GM12872 (cell line): ENCODE measurements around the gene HUS1.

ENCODE experiments used
- TF ChIP-seq, protein P1 (sequence below): IDR thresholded peaks from 3 replicates; pipeline ENCODE4 v1.5.1; 2011; ENCODE audit warnings: low read depth, mild to moderate bottlenecking, low read length, moderate library complexity; ENCODE audit not compliant: insufficient read depth

The HUS1 gene

DNA sequence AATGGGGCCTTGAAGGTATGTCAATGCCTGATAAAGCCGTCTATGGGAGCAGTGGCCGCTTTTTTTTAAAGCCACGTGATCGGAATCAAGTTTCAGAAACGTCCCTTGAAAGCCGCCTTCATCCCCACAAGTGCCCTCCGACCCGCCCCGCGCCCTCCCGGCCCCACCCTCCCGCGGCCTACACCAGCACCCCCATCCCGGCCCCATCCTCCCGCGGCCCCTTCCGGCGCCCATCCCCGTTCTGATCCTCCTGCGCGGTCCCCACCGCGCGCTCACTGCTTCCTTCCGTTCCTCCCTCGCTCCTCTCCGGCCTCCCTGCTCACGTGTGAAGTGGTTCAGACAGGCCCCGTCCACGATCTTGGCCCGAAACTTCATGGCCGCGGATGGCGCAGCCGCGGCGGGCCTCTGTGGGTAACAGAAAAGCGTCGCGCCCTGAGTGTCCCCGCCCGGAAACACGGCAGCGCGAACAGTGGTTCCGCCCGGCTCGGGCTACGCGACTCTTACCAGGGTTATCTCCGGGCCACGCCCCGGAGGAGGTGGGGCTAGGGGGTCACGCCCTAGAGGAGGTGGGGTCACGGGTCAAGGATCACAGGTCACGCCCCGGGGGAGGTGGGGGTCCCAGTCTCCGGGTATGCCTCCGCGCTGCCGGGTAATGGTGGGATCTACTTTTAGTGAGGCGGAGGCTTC is at the start of gene HUS1:
Gene HUS1 (minus strand): TSS at position 471 of the 687 bp plus-strand sequence. CDS start 96 bp downstream, at position 375.
- TF ChIP-seq, protein P1, sequence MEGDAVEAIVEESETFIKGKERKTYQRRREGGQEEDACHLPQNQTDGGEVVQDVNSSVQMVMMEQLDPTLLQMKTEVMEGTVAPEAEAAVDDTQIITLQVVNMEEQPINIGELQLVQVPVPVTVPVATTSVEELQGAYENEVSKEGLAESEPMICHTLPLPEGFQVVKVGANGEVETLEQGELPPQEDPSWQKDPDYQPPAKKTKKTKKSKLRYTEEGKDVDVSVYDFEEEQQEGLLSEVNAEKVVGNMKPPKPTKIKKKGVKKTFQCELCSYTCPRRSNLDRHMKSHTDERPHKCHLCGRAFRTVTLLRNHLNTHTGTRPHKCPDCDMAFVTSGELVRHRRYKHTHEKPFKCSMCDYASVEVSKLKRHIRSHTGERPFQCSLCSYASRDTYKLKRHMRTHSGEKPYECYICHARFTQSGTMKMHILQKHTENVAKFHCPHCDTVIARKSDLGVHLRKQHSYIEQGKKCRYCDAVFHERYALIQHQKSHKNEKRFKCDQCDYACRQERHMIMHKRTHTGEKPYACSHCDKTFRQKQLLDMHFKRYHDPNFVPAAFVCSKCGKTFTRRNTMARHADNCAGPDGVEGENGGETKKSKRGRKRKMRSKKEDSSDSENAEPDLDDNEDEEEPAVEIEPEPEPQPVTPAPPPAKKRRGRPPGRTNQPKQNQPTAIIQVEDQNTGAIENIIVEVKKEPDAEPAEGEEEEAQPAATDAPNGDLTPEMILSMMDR, result no peak

DNA sequence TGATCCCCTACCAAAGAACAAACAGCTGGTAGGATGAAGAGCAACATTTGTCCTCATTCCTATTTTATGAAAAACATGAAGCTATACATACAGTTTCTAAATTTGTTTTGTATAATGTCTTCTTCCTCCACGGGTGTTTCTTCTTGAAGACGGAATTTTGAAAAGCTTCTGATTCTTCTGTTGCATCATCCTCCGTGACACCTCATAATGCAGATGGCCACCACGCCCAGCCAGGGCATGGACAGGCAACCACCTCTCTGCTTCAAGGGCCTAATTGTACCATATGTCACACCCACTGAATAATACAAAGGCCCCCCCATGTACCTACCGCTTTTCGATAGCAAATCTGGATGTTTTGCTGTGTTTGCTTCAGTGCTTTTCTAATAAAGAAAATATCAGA is 49.5 kb upstream of the HUS1 start, which contains the start of gene SUN3:
Gene SUN3 (minus strand): TSS at position 170 of the 400 bp plus-strand sequence. CDS start 169 bp downstream, at position 1.
- TF ChIP-seq, protein P1, result no peak

DNA sequence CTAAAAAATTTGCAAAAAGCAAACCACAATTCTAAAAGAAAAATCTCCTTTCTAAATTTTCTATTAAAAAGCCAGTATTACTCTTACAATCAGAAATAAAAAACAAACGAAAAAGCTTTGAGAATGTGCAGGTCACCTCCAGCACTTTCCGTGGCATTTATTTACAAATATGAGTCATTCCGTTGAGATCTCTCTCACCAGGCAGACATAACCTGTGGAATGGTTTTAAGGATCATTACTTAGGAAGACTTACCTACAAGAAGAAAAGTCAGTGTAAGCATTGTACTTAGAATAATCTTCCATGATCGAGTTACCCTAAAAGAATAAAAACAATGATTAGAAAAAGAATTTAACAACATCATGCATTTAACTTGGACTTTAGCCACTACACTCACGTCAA is 46.2 kb upstream of the HUS1 start:
- TF ChIP-seq, protein P1, result no peak

- TF ChIP-seq, protein P1, result no peak
Observed at GRCh38 chr7:48017674-48018073, 38.3 kb upstream of the HUS1 start.

DNA sequence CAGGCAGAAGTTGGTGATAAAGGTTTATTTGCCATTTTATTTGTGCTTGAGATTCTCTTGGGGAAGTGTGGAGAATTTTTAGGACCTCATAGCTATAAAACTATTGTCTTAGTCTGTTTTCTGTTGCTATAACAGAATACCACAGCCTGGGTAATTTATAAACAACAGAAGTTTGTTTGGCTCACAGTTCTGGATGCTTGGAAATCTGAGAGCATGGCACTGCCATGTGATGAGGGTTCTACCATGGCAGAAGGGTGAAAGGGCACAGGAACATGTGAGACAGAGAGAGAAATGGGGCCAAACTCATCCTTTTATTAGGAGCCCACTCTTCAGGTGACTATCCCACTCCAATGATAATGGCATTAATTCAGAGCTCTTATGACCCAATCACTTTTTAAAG is 37.2 kb upstream of the HUS1 start:
- TF ChIP-seq, protein P1, result no peak

DNA sequence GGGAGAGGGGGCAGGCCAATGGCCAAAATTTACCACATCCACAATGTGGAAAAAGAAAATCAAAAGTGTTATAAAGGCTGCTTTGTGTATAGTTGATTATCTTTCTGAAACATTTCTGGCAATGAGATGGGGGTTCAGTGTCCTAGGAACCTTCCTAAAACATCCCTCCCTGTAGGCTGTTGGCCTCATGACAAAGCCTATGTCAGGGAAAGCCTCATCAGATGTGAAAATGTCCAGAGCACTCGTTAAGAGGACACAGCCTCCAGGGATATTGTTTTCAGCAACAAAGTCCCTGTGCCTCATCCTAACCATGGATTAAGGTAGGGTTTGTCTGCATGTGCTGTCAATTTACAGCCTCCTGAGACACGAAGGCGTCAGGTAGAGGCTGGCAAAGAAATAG is 32.5 kb upstream of the HUS1 start:
- TF ChIP-seq, protein P1, result no peak

DNA sequence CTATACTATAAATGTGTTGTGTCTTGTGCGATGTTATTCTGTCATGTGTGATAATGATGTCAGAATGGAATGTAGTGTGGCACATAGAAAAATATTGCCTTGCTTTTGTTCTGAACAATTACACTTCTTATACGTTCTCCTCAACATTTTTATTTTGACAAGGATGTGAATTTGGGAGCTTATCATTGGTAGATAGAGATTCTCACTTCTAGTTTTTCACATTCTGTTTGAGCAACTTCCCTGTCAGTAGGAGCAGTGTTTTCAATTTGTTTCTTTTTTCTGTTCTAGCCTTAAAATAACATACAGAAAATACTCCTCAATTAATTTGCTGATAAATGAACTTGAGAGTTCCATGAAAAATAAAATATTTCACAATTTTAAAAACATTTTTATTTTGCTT is 31.9 kb upstream of the HUS1 start:
- TF ChIP-seq, protein P1, result no peak
